SK-MEL-5 (cell line): ENCODE results near the gene TALDO1. TPM values are rescaled to one million over a fixed set of nuclear protein-coding genes. Genes with fewer than 3 reads are reported as not detected.

Experiments
- DNase-seq: peaks from one replicate; pipeline ENCODE4 v3.0.0-alpha.2; 2016; ENCODE audit warnings: low read depth, low spot score
- in situ Hi-C: cut with HindIII; loops from 2 replicates; pipeline ENCODE4 v1.10.0; 2016; ENCODE audit warnings: low sequenced_read_pairs, high pct_unique_total_duplicates, low pct_unique_long_range_greater_than_20kb
- total RNA-seq: library from RNA; depleted of rRNA; stranded (reverse); fragments of >200 nt; shearing (Covaris generic); gene quantifications from 2 replicates; pipeline ENCODE4 v1.2.3, GENCODE V29; 2014

TALDO1 gene
- total RNA-seq, 1 experiment from 2014 or later = 219 TPM

GRCh38 chr11:801097-801780, 54.0 kb downstream of the TALDO1 start:
- in situ Hi-C loops = no loop called here

GRCh38 chr11:802018-802617, 54.9 kb downstream of the TALDO1 start:
- in situ Hi-C loops = no loop called here
- DNase-seq = no peak

More at GRCh38 chr11:801097-801780, 54.0 kb downstream of the TALDO1 start:
- DNase-seq = no peak

- in situ Hi-C loops = no loop called here
- DNase-seq = no peak
Observed at GRCh38 chr11:802693-803466, 55.6 kb downstream of the TALDO1 start.

GRCh38 chr11:803467-803742, 56.1 kb downstream of the TALDO1 start:
- in situ Hi-C loops = no loop called here
- no peak for DNase-seq

GRCh38 chr11:803770-804598, 56.7 kb downstream of the TALDO1 start:
- no peak for DNase-seq
- in situ Hi-C loops = no loop called here

GRCh38 chr11:804599-804964, 57.3 kb downstream of the TALDO1 start:
- no peak for DNase-seq
- in situ Hi-C loops = no loop called here

- in situ Hi-C loops = no loop called here
- DNase-seq = no peak
Observed at GRCh38 chr11:808427-809286, 61.4 kb downstream of the TALDO1 start.

- in situ Hi-C loops = no loop called here
- DNase-seq = peak; percentile 96
Observed at GRCh38 chr11:809287-810039, 62.2 kb downstream of the TALDO1 start, which contains the start of gene RPLP2. RPLP2 (plus strand) TSS chr11:809967; CDS start chr11:810235, 268 bp downstream.

- DNase-seq = no peak
- in situ Hi-C loops = no loop called here
Observed at GRCh38 chr11:810040-810567, 62.8 kb downstream of the TALDO1 start.

GRCh38 chr11:811446-812245, 64.4 kb downstream of the TALDO1 start:
- peak; percentile 70 for DNase-seq
- in situ Hi-C loops = no loop called here

- in situ Hi-C loops = no loop called here
- no peak for DNase-seq
Observed at GRCh38 chr11:812390-812789, 65.1 kb downstream of the TALDO1 start.

GRCh38 chr11:813072-813455, 65.8 kb downstream of the TALDO1 start:
- DNase-seq = no peak
- in situ Hi-C loops = no loop called here

GRCh38 chr11:813456-814096, 66.3 kb downstream of the TALDO1 start:
- DNase-seq = no peak
- in situ Hi-C loops = no loop called here
